BE2C (cell line): ENCODE results near the gene SLC9A8. TPM values are rescaled to one million over a fixed set of nuclear protein-coding genes. Genes with fewer than 3 reads are reported as not detected.

Source experiments
- DNase-seq: peaks from one replicate; pipeline ENCODE4 v3.0.0-alpha.2; 2020
- H3K27me3 ChIP-seq: fragments of 250-450 bp; sonication (Bioruptor Pico); 2 replicates; pipeline ENCODE4 v1.5.1; 2020; ENCODE audit warnings: mild to moderate bottlenecking
- H3K36me3 ChIP-seq: fragments of 250-450 bp; sonication (Bioruptor Pico); 2 replicates; pipeline ENCODE4 v1.5.1; 2020; ENCODE audit warnings: mild to moderate bottlenecking
- H3K4me1 ChIP-seq: fragments of 250-450 bp; sonication (Bioruptor Pico); 2 replicates; pipeline ENCODE4 v1.5.1; 2020
- H3K4me3 ChIP-seq: 2 replicates; pipeline ENCODE4 v1.5.1; 2011; ENCODE audit warnings: low read depth, low read length
- H3K9me3 ChIP-seq: fragments of 250-450 bp; sonication (Bioruptor Pico); 2 replicates; pipeline ENCODE4 v1.5.1; 2020
- polyA plus RNA-seq: library from polyadenylated mRNA; unstranded; fragments of >200 nt; gene quantifications from one replicate; pipeline ENCODE4 v1.2.1, GENCODE V29; 2012; ENCODE audit warnings: low read depth, missing spikeins; ENCODE audit not compliant: insufficient read length, insufficient read depth
- TF ChIP-seq, protein P1 (sequence below): IDR thresholded peaks from 2 replicates; pipeline ENCODE4 v1.5.1; 2012; ENCODE audit warnings: mild to moderate bottlenecking, low read depth, low read length

The SLC9A8 gene
- 4.5 TPM for polyA plus RNA-seq

DNA sequence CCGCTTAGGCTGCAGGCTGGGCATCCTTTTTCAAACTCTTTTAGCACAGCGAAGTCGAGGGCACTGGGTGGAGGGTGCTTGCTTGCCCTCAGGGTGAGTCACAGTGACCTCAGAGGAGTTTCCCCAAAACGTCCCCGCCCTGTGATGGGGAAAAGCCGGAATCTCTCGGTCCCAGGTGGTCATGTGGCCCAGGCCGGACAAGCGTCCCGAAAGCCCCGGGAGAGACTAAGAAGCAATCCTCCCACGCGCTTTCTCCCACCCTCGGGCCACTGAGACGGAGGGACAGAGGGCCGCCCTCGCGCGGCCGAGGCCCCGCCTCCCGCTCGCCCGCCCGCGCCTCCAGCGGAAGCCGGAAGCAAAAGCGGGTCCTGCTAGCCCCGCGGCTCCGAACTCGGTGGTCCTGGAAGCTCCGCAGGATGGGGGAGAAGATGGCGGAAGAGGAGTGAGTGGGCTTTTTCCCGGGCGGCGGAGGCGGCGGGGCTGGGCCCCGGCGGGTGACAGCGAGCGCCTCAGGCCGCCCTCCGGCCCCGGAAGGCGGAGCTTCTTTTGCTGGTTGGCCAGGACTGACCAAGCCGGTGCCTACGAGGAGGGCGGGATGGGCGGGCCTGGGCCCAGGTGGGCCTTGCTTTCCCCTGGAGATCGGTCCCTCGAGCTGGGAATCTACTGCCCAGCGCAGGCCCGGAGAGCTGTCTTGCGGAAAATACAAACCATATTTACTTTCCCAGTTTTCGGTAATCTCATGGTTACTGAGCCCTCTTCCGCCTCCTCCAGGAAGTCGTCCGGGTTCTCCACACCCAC, at the start of gene SLC9A8:
Gene SLC9A8, plus strand, starts transcription at position 322 of the 798 bp plus-strand sequence. Its CDS starts 95 bp downstream, at position 417.
- Histone ChIP-seq H3K27me3 (no peaks in the 10 kb centered on the region), H3K4me1 (0 out of 2 replicates have a peak, but pooled peaks cover 4% of the 10 kb centered on the region), H3K36me3 (no peaks in the 10 kb centered on the region), H3K9me3 (no peaks in the 10 kb centered on the region), H3K4me3 (peak within 1 kb of the TSS; percentile 96)
- peak; percentile 92 for DNase-seq
- TF ChIP-seq, protein P1, sequence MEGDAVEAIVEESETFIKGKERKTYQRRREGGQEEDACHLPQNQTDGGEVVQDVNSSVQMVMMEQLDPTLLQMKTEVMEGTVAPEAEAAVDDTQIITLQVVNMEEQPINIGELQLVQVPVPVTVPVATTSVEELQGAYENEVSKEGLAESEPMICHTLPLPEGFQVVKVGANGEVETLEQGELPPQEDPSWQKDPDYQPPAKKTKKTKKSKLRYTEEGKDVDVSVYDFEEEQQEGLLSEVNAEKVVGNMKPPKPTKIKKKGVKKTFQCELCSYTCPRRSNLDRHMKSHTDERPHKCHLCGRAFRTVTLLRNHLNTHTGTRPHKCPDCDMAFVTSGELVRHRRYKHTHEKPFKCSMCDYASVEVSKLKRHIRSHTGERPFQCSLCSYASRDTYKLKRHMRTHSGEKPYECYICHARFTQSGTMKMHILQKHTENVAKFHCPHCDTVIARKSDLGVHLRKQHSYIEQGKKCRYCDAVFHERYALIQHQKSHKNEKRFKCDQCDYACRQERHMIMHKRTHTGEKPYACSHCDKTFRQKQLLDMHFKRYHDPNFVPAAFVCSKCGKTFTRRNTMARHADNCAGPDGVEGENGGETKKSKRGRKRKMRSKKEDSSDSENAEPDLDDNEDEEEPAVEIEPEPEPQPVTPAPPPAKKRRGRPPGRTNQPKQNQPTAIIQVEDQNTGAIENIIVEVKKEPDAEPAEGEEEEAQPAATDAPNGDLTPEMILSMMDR, result peak; percentile 42

- Histone ChIP-seq H3K27me3 (no peaks in the 10 kb centered on the region), H3K4me1 (no peaks in the 10 kb centered on the region), H3K9me3 (no peaks in the 10 kb centered on the region), H3K36me3 (no peaks in the 10 kb centered on the region), H3K4me3 (no peak overlapping the region)
- no peak for DNase-seq
- TF ChIP-seq, protein P1, result no peak
These were observed 49.5 kb upstream of the SLC9A8 start for GRCh38 chr20:49762940-49763766.

GRCh38 chr20:49765413-49765736, 47.3 kb upstream of the SLC9A8 start:
- Histone ChIP-seq H3K9me3 (no peaks in the 10 kb centered on the region), H3K36me3 (no peaks in the 10 kb centered on the region), H3K27me3 (no peaks in the 10 kb centered on the region), H3K4me3 (no peak overlapping the region), H3K4me1 (no peaks in the 10 kb centered on the region)
- no peak for DNase-seq
- TF ChIP-seq, protein P1, result no peak

GRCh38 chr20:49765846-49766541, 46.6 kb upstream of the SLC9A8 start:
- DNase-seq, result no peak
- Histone ChIP-seq H3K4me3 (no peak overlapping the region), H3K27me3 (no peaks in the 10 kb centered on the region), H3K4me1 (no peaks in the 10 kb centered on the region), H3K36me3 (no peaks in the 10 kb centered on the region), H3K9me3 (no peaks in the 10 kb centered on the region)
- TF ChIP-seq, protein P1, result no peak

- TF ChIP-seq, protein P1, result no peak
- no peaks in the 10 kb centered on the region for H3K9me3 ChIP-seq
- no peaks in the 10 kb centered on the region for H3K36me3 ChIP-seq
- no peaks in the 10 kb centered on the region for H3K27me3 ChIP-seq
- H3K4me3 ChIP-seq, result no peak overlapping the region
- DNase-seq, result no peak
- H3K4me1 ChIP-seq, result peaks cover 4% of the 10 kb centered on the region
These were observed 45.6 kb upstream of the SLC9A8 start for GRCh38 chr20:49766979-49767521.
